NOMO-1 treated with DMSO at 0.1 percent for 48 hours (cell line): Measurements from ENCODE around the gene CYP1A2.

Experiments used
- DNase-seq: peaks from one replicate; lab custom pipeline; 2025; ENCODE audit not compliant: unreplicated experiment; lab: John Stamatoyannopoulos, UW

CYP1A2 gene

DNA sequence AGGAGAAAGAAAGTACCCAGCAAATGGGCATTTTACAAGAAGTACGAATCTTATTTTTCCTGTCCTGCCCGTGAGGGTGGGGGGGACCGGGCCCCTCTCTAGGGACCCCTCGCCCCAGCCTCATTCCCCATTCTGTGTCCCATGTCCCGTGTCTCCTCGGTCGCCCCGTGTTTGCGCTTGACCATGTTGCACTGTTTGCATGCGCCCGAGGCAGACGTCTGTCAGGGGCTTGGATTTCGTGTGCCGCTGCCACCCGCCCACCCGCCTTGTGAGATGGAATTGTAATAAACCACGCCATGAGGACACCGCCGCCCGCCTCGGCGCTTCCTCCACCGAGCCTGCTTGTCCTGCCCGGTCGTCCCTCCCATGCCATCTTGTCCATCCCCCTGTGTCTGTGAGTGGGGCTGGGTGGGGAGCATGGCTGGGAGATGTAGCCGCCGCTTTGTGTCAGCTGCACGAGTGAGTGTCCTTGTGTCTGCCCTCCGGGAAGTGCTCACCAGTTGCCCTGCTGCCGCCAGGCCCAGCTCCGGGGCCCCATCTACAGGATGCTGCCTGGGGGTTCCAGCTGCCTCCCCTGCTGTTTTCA is 54.3 kb downstream of the CYP1A2 start:
- DNase-seq: no peak

- no peak for DNase-seq
These were observed 56.3 kb downstream of the CYP1A2 start for GRCh38 chr15:74804935-74805334.
